HG03565 (cell line): Measurements from ENCODE around the gene TUBGCP5.
A peak's percentile ranks its signal among the peaks of the same experiment; 100 is the strongest.

Experiments used
- ATAC-seq: cut with Tn5 transposase; IDR thresholded peaks from one replicate; pipeline ENCODE4 v1.9.1; 2021; ENCODE audit warnings: mild to moderate bottlenecking, moderate library complexity; ENCODE audit not compliant: unreplicated experiment

The TUBGCP5 gene

DNA sequence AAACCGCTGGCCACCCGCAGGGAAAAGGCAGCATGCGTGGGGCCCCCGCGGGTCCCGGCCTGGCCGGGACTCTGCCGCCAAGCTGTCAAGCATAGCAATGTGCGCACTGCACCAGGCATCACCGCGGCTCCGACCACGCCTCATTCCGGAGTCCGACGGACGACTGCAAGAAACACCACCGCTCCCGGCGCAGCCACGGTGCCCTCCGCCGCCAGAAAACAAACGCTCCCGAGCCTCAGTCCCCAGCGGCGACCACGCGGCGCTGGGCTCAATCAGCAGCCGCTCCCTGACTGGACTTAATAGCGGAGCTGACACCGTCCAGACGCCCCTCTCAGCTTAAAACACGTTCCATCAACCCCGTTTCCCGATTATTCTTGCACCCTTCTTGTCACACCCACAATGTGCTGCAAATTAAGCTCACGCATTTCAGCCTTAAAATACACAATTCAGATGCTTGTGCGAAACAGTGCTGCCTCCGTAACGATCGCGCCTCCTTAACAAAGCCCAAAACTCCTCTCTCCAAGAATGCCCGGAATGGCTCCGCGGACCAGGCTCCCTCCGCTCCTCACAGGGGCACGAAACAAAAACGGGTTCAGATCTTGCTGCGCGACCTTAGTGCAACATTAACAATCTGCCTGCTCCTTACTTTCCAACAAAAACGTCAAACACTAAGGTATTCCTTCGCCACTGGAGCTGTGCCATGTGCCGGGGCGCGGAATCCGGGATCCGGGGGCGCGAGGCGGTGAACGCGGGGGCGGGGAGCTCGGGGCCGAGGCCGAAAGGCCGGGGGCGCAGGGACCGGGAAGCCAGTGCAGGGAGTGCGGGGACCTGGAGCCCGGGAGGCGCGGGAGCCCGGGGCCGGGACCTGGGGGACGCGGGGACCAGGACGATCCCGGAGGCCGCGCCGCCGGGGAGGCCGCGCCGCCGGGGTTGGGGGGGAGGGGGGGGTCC, 59.9 kb downstream of the TUBGCP5 start:
- ATAC-seq = peak; percentile 33

DNA sequence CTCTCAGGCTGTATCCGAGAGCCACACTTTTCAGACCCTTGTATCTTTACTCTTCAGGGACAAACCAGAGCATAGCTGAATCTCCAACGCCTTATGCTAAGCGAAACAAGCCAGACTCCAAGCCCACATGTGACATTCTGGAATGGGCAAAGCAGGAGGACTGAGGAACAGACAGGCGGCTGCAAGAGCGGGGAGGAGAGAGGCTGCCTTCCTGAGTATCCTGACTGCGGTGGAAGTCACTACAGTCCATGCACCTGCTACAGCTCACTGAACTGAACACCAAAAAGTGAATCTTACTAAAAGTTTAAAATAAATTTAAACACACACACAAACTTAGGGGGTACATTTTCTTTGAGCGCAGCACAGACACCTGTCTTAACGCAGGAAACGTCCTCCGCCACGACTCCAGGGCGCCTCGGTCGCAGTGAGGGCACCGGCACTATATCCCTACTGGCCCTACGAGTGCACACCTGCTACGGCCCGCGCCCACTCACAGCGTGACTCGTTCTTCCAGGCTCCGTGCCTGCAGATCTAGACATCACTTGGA, 60.6 kb downstream of the TUBGCP5 start:
- ATAC-seq = peak; percentile 24

DNA sequence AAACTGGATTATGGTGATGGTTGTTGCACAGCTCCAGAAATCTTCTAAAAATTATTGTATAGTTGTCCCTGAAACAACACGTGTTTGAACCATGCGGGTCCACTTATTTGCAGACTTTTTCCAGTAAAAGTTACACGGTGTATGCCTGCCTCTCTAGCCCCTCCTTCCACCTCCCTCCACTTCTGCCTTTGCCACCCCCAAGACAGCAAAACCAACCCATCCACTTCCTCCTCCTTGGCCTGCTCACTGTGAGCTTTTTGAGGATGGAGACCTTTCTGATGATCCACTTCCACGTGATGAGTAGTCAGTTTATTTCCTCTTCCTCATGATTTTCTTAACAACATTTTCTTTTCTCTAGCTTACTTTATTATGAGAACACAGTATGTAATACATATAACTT, 64.6 kb downstream of the TUBGCP5 start:
- ATAC-seq = no peak

DNA sequence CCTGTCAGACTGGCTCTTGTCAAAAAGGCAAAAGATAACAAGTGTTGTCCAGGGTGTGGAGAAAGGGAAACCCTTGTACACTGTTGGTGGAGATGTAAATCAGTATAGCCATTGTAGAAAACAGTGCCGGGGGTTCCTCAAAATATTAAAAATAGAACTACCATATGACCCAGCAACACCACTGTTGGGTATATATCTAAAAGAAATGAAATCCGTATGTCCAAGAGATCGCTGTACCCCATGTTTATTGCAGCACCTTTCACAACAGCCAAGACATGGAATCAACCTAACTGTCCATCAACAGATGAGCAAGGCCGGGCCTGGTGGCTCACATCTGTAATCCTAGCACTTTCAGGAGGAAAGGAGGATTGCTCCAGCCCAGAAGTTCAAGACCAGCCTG, 65.4 kb downstream of the TUBGCP5 start:
- no peak for ATAC-seq

DNA sequence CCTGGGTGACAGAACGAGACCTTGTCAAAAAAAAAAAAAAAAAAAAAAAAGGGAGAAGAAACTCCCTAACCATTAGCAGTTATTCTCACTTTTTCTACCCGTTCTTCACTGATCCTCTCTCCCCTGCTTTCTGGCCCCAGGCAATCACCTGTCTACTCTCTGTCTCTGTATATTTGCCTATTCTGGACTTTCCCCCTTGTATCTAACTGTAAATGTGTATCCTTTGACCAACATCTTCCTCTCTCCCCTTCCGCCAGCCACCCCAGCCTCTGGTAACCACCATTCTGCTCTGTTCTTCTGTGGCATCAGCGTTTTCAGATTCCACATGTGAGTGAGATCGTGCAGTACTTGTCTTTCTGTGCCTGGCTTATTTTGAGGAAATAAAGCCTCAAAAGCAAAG, 66.1 kb downstream of the TUBGCP5 start:
- peak; percentile 51 for ATAC-seq

DNA sequence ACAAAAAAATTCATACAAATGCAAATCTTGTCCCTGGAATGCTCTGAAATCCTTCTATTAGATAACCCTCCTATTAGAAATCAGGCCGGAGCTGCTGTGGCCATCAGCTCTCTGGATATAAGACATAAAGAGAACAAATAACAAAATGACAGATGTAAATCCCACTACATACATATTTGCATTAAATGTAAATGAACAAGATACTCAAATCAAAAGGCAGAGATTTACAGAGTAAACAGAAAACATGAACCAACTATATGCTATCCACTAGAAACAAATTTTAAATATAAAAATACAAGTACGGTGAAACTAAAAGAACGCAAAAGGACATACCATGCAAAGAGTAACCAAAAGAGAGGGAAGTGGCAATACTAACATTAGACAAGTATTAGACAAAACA, 69.9 kb downstream of the TUBGCP5 start:
- ATAC-seq = no peak

DNA sequence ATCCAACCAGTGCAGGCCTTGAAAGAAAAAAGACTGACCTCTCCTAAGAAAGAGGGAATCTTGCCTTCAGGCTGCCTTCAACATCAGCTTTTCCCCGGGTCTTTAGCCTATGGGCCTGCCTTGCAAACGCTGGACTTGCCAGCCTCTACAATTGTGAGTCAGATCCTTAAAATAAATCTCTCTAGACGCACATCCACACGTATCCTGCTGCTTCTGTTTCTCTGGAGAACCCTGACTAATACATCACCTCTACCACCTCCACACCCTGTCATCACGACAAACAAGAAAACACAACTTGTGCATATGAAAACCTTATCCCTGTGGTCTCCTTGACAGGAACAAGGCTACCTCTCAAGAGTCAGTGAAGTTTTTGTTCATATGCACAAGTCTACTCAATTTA, 71.0 kb downstream of the TUBGCP5 start:
- ATAC-seq = no peak

DNA sequence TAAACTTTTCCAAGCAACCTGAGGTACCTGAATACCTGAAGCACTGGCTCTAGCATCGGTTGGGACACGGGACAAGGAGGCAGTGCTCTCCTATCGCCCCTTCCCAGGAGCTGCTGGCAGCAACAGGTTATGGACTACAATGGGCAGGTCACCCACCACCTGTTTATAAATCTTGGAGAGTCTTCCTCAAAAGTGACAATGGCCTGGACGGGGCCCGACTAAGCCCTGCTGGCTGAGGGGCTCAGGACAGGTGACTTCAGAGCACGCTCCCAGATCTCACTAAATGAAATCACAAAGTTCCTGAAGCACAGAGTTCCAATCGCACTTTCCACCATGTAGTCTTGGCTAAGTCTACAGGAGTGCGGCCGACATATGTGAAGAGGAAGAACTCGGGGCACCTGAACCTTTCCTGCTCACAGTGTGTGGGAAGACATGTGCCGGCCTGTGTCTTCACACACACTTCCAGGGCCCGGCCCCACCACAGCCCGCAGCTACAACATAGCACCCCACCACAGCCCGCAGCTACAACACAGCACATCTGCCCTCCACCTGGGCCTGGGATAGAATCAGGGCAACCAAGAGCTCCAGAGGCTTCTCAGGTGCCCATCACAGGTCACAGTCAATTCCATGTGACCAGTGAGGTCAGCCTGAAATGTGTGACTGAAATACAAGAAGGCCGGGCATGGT, 72.1 kb downstream of the TUBGCP5 start:
- no peak for ATAC-seq

DNA sequence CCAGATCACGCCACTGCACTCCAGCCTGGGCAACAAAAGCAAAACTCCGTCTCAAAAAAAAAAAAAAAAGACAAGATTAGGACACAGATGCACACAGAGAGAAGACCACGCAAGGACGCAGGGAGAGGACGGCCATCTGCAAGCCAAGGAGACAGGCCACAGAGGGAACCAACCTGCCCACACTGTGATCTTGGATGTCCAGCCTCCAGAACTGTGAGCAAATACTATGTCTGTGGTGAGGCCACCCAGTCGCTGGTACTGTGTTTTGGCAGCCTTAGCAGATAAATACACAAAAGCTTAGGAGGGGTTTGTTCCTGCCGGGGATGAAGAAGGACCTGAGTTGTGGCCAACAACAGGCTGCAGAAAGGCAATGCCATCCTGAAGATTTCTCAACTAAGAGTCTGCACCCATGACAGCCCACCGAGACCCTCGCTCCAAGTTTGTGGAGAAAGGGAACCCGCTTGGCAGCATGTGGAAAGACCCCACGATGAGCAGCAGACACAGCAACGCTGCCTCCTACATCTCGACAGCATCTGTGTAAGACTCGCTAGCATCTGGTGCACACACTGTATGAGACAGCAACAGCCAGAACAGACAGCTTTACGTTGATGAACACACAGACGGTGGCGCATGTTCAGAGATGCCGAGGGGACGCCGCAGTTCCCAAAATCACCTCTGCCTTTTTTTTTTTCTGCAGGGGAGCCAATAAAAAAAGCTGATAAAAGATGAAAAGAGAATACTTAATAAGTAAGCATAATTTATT, 72.9 kb downstream of the TUBGCP5 start:
- ATAC-seq = no peak

DNA sequence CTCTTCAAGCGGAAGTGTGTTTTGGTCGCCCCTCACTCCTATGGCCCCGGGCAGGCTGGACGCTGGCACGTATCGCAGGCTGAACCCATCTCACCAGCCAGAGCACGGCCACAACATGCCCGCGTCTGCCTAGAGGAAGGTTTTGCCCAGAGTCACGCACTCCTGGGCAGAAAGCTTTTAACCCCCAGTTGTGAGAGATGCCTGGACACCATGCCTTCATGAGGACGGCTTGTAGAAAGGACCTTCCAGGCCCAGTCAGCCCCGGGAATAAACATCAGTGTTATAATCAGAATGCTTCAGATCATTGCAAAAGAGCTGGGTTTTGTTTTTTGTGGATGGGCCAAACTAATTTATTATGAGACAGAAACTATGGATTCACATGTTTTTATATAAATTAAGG, 75.7 kb downstream of the TUBGCP5 start:
- no peak for ATAC-seq

DNA sequence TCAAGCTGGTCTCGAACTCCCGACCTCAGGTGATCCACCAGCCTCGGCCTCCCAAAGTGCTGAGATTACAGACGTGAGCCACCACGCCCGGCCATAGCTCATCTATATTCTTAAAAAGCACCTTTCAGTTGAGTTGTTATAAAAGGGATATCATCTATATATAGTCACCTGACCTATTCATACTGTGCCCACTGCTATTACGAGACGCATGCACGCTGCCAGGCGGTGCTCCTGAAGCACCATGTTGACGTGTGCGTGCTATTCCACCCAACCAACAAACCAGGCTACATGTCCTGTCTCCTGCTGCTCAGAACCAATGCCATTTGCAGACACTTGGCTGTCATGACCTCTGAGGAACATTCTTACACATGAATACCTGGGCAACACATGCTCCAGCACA, 76.8 kb downstream of the TUBGCP5 start:
- ATAC-seq = no peak

DNA sequence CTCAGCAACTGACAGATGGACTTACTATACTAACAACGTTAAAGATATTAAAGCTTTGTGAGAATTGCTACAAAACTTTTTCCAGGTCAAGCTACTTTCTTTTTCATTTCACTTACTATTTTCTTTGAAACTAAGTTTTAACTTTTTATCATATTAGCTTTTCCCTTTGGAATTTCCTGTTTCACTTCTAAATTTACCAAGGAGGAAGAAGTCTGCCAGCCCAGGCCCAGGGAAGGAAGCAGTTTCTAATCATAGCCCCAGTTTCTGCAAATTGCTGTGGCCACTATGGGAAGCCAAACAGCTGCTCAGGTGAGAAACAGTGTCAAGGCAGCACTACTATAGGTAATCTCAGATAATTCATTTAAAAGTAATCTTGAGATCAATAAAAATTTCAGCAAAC, 77.6 kb downstream of the TUBGCP5 start:
- no peak for ATAC-seq

DNA sequence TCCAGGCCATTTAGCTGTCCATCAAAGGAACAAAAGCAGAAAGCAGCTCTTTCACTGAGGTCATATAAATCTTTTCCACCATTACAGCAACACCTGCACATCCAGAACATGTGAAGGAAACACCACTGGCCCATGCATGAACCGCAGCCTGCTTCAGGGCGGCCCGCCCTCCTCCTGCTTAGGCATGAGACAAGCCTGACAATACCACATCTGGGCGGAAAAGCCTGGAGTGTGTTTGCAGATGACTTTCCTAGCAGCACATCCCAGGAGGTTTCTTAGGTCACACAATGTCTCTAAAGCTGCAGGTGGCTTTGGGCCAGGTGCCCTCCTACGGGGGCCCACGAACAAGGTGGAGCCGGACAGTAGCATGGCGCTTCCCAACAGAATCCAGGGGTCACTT, 78.8 kb downstream of the TUBGCP5 start:
- no peak for ATAC-seq

DNA sequence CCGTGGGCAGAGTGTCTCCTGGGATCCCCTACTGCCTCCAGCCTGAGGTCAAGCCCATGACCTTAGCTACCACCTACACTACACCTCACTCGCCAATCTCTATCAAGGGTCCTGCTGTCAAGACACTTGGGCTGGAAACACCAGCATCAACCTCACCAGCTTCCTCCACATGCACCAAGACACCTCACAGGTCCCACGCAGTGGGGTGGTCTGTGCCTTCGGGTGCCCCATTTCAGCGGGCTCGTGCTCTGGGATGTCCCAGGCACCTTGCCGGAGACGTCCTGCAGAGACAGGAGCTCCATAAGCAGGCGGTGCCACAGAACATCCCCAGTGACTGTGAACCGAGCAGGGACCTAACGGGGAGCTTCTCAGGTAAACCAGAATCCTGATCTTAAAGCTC, 79.2 kb downstream of the TUBGCP5 start:
- ATAC-seq = no peak

DNA sequence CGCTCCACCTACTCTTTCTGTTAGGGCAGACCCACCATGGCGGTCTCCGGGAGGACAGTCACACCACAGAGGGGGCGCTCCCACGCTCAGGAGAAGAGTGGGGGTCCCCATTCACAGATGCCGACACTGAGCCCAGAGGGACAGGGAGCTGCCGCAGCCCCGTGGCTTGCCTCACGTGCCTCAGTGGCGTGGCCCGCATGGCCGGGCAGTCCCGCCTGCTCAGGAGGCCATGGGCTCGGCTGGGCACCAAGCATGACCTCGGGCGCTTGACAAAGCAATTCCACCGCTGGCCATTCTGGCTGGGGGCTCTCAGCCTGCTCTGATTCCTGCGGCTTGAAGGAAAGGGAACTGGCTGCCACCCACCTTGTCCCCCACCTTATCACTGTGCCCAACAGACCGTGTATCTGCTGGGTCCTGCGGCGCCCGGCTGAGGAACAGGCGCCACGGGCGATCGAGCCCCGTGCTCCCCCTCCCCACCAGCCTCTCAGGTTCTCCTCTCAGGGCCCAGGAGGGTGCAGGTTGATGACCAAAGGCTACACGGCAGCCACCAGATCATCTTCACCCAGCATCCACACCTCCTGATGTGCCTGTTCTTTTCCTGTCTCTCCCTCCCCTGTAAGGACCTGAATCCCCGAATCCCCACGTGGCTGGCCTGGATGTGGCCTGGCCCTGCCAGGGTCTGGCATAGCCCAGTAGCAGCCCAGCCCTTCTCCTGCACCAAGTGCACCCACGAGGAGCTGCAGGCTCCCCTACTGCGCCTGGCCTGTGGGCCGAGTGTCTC, 79.9 kb downstream of the TUBGCP5 start:
- no peak for ATAC-seq

DNA sequence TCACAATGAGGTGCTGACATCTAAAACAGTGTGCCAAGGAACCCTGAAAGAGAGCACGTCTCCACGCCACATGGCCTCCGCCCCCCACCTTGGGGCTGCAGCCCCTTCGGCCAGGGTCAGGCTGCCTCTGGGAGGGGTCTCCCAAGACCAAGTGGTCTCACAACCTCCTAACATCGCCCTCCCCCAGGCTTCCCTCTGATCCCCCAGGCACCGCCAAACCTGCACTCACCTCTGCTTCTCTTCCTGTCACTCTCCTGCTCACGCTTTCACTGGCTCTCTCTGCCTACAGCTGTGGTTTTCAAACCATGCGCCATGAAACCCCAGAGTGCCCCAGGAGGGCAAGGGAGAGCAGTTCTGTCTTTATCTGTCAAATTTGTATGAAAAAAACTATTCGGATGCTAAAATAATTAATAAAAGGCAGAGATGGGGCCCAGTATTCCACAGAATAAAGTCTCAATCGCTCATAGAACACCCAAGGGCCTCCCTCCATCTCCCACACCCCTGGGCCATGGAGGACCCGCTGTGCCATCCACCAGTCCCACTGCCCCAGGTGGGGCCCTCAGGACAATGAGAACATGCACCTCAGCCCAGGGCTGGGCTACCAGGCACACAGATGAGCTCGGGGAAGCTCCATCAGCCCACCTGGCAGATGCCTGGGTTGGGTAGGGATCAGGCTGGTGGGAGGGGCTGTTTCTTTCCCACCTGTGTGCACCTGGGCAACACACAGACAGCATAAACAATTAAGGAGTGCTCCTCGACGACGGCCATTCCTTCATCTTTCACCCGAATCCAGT, 80.7 kb downstream of the TUBGCP5 start:
- no peak for ATAC-seq

DNA sequence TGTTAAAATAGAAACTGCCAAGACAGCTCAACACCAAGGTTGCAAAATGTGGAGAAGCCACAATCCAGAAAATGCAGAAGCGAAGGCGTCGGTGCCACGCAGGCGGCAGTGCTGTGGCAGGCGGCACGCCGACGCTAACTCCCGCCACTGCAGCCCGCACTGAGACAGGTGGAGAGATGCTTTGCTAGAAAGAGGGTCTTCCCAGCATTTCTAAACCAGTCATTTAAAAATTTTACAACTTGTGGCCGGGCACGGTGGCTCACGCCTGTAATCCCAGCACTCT, 82.5 kb downstream of the TUBGCP5 start:
- no peak for ATAC-seq

DNA sequence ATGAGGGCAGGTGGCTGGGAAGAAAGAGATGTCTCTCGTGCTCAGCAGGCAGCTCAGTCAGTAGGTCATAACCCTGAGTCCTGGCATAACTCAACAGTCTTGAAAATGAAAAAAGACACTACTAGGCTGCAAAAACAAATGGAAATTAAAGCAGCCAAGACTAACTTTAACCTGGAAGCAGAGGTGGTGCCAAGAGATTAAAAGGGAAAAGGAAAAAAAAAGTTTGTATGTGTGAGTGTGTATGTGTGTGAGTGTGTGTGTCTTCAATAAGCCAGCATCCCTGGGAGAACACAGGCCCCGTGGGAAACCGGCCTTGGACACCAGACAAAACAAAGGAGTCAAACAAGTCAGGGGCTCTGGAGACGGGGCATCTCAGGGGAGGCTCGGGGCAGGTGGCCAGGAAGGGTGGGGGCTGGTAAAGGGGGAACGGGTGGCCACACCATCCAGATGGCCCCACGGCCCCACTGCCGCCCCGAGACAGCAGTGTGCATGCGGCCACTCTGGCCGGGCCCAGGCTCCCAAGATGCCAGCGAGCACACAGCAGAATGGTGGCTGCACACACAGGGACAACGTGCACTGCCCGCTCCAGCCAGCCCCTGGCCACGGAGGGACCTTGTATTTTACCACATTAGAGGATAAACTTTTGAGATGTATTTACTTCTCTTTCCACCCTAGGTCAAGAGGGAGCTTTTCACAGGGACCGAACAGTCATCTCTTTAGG, 83.0 kb downstream of the TUBGCP5 start:
- ATAC-seq = no peak

DNA sequence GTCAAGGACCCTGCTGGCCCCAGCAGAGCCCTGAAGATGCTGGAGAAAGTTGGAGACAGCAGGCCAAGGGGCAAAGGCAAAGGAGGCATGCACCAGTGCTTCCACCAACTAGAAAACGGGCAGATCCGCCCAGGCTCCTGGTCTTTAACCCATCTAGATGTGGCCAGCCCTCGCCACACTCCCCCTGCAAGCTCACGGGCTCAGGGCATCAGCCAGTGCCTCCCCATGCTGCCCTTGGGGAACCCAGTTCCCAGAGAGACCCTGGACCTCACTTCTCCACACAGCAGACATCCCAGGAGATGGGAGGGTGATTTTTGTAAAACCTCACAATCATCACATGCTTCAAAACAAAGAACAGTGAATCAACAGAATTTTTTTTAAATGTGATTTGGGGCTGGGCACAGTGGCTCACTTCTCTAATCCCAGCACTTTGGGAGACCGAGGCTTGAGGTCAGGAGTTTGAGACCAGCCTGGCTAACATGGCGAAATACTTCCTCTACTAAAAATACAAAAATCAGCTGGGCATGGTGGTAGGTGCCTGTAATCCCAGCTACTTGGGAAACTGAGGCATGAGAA, 83.7 kb downstream of the TUBGCP5 start:
- ATAC-seq = no peak
